OCI-LY7 (cell line): ENCODE data around the gene INSIG1. TPM values are rescaled to one million over a fixed set of nuclear protein-coding genes. Genes with fewer than 3 reads are reported as not detected.

Source experiments
- BruUV-seq: library from RNA; stranded (reverse); fragments of 400-500 nt; replicated peaks from 2 replicates; lab custom pipeline; 2021; lab: Mats Ljungman, UMichigan
- CTCF ChIA-PET: fragments of 300-600 bp; sonication (Branson Sonifier 250); formaldehyde crosslinking; loops from one replicate; lab custom pipeline; 2022; ENCODE audit warnings: antibody characterized with exemption; ENCODE audit not compliant: unreplicated experiment; lab: Charles Lee
- POLR2A ChIA-PET: fragments of 300-600 bp; sonication (Branson Sonifier 250); formaldehyde crosslinking; loops from one replicate; lab custom pipeline; 2022; ENCODE audit warnings: antibody characterized with exemption; lab: Charles Lee
- DNase-seq: peaks from one replicate; pipeline ENCODE4 v3.0.0-alpha.2; 2015; ENCODE audit warnings: low spot score
- H2AFZ ChIP-seq: fragments of 200-600 bp; sonication (generic), shearing (Covaris generic); 2 replicates; pipeline ENCODE4 v1.6.1; 2014; ENCODE audit warnings: mild to moderate bottlenecking, antibody characterized with exemption, low read length, moderate library complexity
- H3K27ac ChIP-seq: fragments of 200-600 bp; sonication (generic); 2 replicates; pipeline ENCODE4 v1.5.1; 2014; ENCODE audit warnings: mixed run types, low read depth, mild to moderate bottlenecking, moderate library complexity, low read length, inconsistent platforms; ENCODE audit not compliant: poor library complexity, severe bottlenecking
- H3K36me3 ChIP-seq: fragments of 200-600 bp; sonication (generic); 2 replicates; pipeline ENCODE4 v1.6.1; 2014; ENCODE audit warnings: mild to moderate bottlenecking, antibody characterized with exemption, low read length, moderate library complexity, mixed read lengths; ENCODE audit not compliant: insufficient read depth
- H3K4me1 ChIP-seq: fragments of 200-600 bp; sonication (generic); 2 replicates; pipeline ENCODE4 v1.5.1; 2014; ENCODE audit warnings: mild to moderate bottlenecking, low read length; ENCODE audit not compliant: insufficient read depth, poor library complexity, severe bottlenecking
- H3K4me2 ChIP-seq: fragments of 200-600 bp; sonication (generic); 2 replicates; pipeline ENCODE4 v1.6.1; 2014; ENCODE audit warnings: mild to moderate bottlenecking, low read length
- H3K4me3 ChIP-seq: fragments of 200-600 bp; sonication (generic); 2 replicates; pipeline ENCODE4 v1.5.1; 2014; ENCODE audit warnings: mild to moderate bottlenecking, low read depth, low read length; ENCODE audit not compliant: poor library complexity, severe bottlenecking
- H3K79me2 ChIP-seq: fragments of 200-600 bp; sonication (generic); 2 replicates; pipeline ENCODE4 v1.6.1; 2016; ENCODE audit warnings: low read depth, mild to moderate bottlenecking, low read length, moderate library complexity, mixed read lengths; ENCODE audit not compliant: insufficient read depth
- H3K9me2 ChIP-seq: fragments of 200-600 bp; sonication (generic); 2 replicates; pipeline ENCODE4 v1.6.1; 2016; ENCODE audit warnings: mild to moderate bottlenecking, low read length, mixed read lengths; ENCODE audit not compliant: insufficient read depth
- H3K9me3 ChIP-seq: fragments of 200-600 bp; sonication (generic); 2 replicates; pipeline ENCODE4 v1.6.1; 2014; ENCODE audit warnings: mild to moderate bottlenecking, mixed run types, low read length, mixed read lengths
- H4K20me1 ChIP-seq: fragments of 200-600 bp; sonication (generic); 2 replicates; pipeline ENCODE4 v1.6.1; 2014; ENCODE audit warnings: mild to moderate bottlenecking, antibody characterized with exemption, low read length, moderate library complexity, mixed read lengths; ENCODE audit not compliant: insufficient read depth
- CTCF ChIP-seq: fragments of 200-600 bp; sonication (generic); conservative IDR thresholded peaks from 2 replicates; pipeline ENCODE4 v1.5.1; 2014; ENCODE audit warnings: mild to moderate bottlenecking, antibody characterized with exemption, low read length, moderate library complexity, mixed read lengths
- EZH2phosphoT487 ChIP-seq: fragments of 200-600 bp; sonication (generic); IDR thresholded peaks from 2 replicates; pipeline ENCODE4 v1.6.1; 2018; ENCODE audit warnings: low read depth, borderline replicate concordance, mild to moderate bottlenecking, mixed run types, antibody characterized with exemption, low read length, moderate library complexity, mixed read lengths
- intact Hi-C: fragments of 100-400 bp; cut with micrococcal nuclease; formaldehyde crosslinking; loops from one replicate; pipeline ENCODE4 v1.10.0; 2022; ENCODE audit not compliant: unreplicated experiment
- total RNA-seq, 2 experiments: library from RNA; depleted of rRNA in 1 of 2; stranded (reverse); fragments of >200 nt in 1 of 2; shearing (Covaris generic) in 1 of 2; gene quantifications; 2 replicates each; pipeline ENCODE4 v1.2.3, GENCODE V29; 2014 to 2022

Gene INSIG1
- total RNA-seq, 2 experiments from 2014 or later: 122 to 164 TPM

GRCh38 chr7:155352753-155353115, 55.1 kb downstream of the INSIG1 start:
- Histone ChIP-seq H3K27ac (no peak overlapping the region), H3K4me2 (no peak overlapping the region), H4K20me1 (no peaks in the 10 kb centered on the region), H3K36me3 (no peaks in the 10 kb centered on the region), H2AFZ (no peak overlapping the region), H3K9me3 (no peaks in the 10 kb centered on the region), H3K4me3 (no peak overlapping the region), H3K9me2 (no peaks in the 10 kb centered on the region), H3K79me2 (no peaks in the 10 kb centered on the region), H3K4me1 (no peaks in the 10 kb centered on the region)
- DNase-seq: no peak
- ChIA-PET CTCF (no interaction called here), POLR2A (no interaction called here)
- intact Hi-C loops: no loop called here
- no peak for TF ChIP-seq CTCF
- no peak for TF ChIP-seq EZH2phosphoT487
- no TSS peak for BruUV-seq

- ChIA-PET POLR2A (no interaction called here), CTCF (no interaction called here)
- Histone ChIP-seq H3K4me1 (no peaks in the 10 kb centered on the region), H3K36me3 (no peaks in the 10 kb centered on the region), H3K27ac (no peak overlapping the region), H3K79me2 (no peaks in the 10 kb centered on the region), H2AFZ (no peak overlapping the region), H3K4me3 (no peak overlapping the region), H3K9me2 (no peaks in the 10 kb centered on the region), H3K4me2 (no peak overlapping the region), H3K9me3 (no peaks in the 10 kb centered on the region), H4K20me1 (no peaks in the 10 kb centered on the region)
- TF ChIP-seq EZH2phosphoT487: no peak
- no peak for TF ChIP-seq CTCF
- no peak for DNase-seq
- intact Hi-C loops: no loop called here
- BruUV-seq: no TSS peak
Observed at GRCh38 chr7:155353256-155353897, 55.7 kb downstream of the INSIG1 start.

GRCh38 chr7:155354371-155355048, 56.8 kb downstream of the INSIG1 start:
- intact Hi-C loops: no loop called here
- BruUV-seq: no TSS peak
- Histone ChIP-seq H4K20me1 (no peaks in the 10 kb centered on the region), H3K9me3 (no peaks in the 10 kb centered on the region), H2AFZ (no peak overlapping the region), H3K36me3 (no peaks in the 10 kb centered on the region), H3K4me1 (no peaks in the 10 kb centered on the region), H3K4me3 (no peak overlapping the region), H3K27ac (no peak overlapping the region), H3K4me2 (no peak overlapping the region), H3K9me2 (no peaks in the 10 kb centered on the region), H3K79me2 (no peaks in the 10 kb centered on the region)
- ChIA-PET POLR2A (no interaction called here), CTCF (no interaction called here)
- TF ChIP-seq EZH2phosphoT487 (no peak), CTCF (no peak)
- DNase-seq: no peak
